Measurements from ENCODE around the gene TAT.
"Not testable (repeated sequence)": the region's sequence is repeated elsewhere in the genome, so short reads cannot be mapped to it uniquely, and the experiment has no call there.

Gene TAT

DNA sequence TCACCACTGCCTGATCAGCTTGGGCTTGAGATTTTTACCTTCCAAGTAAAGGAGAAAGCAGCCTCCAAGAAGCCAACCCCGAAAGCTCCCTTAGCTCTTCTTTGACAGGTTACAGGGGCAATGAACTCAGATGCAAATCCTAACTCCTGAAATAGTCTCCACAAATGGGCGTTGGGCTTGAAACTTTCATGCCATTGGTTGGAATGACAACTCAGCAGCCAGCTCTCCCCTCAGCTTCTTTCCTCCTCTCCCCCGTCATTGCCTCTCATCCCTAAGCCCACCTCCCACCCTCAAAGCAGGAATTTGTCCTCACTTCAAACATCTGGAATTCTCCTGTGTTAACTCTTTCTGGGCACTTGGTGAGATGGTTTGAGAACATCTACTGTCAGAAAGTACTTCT is at the start of gene TAT:
TAT (minus strand) TSS at position 122 of the 400 bp plus-strand sequence. CDS start 677 bp downstream, outside the sequence.
- Histone ChIP-seq H3K27me3 (ENCODE audit: control insufficient read depth, insufficient read depth, low read length) (peaks cover 6% of the 10 kb centered on the region; the same call in 1 of the 2 replicates), H3K4me1 (ENCODE audit: control insufficient read depth, insufficient read depth, low read length) (no peaks in the 10 kb centered on the region), H3K4me3 (ENCODE audit: low read depth, low read length) (no peak within 1 kb of the TSS), H3K36me3 (ENCODE audit: control insufficient read depth, insufficient read depth, low read length) (no peaks in the 10 kb centered on the region), H3K27ac (ENCODE audit: low read depth, low read length) (no peak within 1 kb of the TSS), H3K9me3 (ENCODE audit: control insufficient read depth, insufficient read depth, low read depth, low read length) (no peaks in the 10 kb centered on the region), H3K9ac (ENCODE audit: low read length) (no peak within 1 kb of the TSS)

DNA sequence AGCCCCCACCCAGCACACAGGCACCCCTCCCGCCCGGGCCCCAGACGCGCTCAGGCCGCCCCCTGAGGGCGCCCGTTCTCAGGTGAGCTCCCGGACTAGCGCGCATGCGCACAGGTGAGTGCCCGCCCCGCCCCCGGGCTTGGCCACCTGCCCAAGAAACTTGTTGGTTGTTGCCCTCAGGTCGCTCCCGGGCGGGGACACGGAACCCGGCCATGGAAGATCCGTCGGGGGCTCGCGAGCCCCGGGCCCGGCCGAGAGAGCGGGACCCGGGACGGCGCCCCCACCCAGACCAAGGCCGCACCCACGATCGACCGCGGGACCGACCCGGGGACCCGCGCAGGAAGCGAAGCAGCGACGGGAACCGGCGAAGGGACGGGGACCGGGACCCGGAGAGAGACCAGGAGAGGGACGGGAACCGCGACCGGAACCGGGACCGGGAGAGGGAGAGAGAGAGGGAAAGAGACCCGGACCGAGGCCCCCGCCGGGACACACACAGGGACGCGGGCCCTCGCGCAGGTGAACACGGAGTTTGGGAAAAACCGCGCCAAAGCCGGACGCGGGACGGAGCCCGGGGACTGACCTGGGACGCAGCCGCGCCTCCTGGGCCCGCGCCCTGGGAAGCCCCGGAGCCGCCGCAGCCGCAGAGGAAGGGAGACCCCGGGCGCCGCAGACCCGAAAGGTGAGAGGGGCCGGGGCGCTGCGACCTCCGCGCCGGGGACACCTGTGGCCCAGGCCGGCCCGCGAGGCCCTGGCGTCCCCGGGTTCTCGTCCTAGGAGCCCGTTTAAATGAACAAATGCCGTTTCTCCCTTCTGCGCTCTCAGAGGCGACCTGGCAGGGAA is 49.3 kb upstream of the TAT start, which contains the start of gene MARVELD3:
MARVELD3 (plus strand) TSS at position 167 of the 840 bp plus-strand sequence; CDS start at position 213, 46 bp downstream.
- H3K9me3 ChIP-seq (ENCODE audit: control insufficient read depth, insufficient read depth, low read depth, low read length): no peaks in the 10 kb centered on the region
- peak within 1 kb of the TSS; percentile 73 for H3K27ac ChIP-seq (ENCODE audit: low read depth, low read length)
- peaks cover 51% of the 10 kb centered on the region; the same call in 1 of the 2 replicates for H3K27me3 ChIP-seq (ENCODE audit: control insufficient read depth, insufficient read depth, low read length)
- H3K4me1 ChIP-seq (ENCODE audit: control insufficient read depth, insufficient read depth, low read length): peaks cover 15% of the 10 kb centered on the region
- peak within 1 kb of the TSS; percentile 94 for H3K4me3 ChIP-seq (ENCODE audit: low read depth, low read length)
- peaks cover 16% of the 10 kb centered on the region for H3K36me3 ChIP-seq (ENCODE audit: control insufficient read depth, insufficient read depth, low read length)
- peak within 1 kb of the TSS; percentile 77 for H3K9ac ChIP-seq (ENCODE audit: low read length)

DNA sequence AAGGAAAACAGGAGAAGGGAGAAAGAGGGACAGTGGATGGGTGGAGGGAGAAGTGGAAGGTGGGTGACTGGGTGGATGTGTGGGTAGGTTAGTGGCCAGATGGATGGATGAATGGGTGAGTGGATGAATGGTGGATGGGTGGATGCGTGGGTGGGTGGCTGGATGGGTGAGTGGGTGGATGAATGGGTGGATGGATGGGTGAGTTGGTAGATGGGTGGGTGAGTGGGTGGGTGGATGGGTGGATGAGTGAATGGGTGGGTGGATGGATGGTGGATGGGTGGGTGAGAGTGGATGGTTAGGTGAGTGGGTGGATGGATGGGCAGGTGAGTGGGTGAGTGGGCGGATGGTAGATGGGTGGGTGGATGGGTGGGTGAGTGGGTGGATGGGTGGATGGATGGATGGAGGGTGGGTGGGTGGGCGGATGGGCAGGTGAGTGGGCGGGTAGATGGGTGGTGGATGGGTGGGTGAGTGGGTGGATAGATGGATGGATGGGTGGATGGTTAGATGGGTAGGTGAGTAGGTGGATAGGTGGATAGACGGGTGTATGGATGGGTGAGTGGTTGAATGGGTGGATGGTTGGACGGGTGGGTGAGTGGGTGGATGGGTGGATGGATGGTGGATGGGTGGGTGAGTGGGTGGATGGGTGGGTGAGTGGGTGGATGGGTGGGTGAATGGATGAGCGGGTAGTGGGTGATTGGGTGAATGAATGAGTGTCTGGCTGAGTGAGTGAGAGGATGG is 48.4 kb upstream of the TAT start:
- peak overlapping the region; percentile 94 for H3K4me3 ChIP-seq (ENCODE audit: low read depth, low read length)
- no peak overlapping the region for H3K27ac ChIP-seq (ENCODE audit: low read depth, low read length)
- peaks cover 15% of the 10 kb centered on the region for H3K4me1 ChIP-seq (ENCODE audit: control insufficient read depth, insufficient read depth, low read length)
- no peak overlapping the region for H3K9ac ChIP-seq (ENCODE audit: low read length)
- no peaks in the 10 kb centered on the region for H3K9me3 ChIP-seq (ENCODE audit: control insufficient read depth, insufficient read depth, low read depth, low read length)
- H3K36me3 ChIP-seq (ENCODE audit: control insufficient read depth, insufficient read depth, low read length): peaks cover 12% of the 10 kb centered on the region
- peaks cover 51% of the 10 kb centered on the region; the same call in 1 of the 2 replicates for H3K27me3 ChIP-seq (ENCODE audit: control insufficient read depth, insufficient read depth, low read length)

DNA sequence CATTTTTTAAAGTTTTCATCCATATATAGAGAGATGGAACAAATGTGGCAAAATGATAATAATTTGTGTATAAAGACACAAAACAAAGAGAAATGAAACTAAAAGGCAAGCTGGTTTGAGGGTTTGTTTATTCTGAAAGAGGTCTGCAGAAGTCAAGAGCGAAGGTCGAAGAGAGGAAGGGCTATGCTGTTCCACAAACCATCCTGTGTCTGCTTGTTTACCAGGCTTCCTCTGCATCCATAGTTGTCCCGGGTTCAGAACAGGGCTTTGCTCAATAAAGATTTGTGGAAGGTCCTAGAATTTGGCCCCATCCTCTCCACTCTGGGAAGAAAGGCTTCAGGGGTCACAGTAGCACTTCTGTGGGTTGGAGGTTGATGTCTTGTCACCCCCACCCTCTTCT is 46.7 kb upstream of the TAT start:
- Histone ChIP-seq H3K36me3 (ENCODE audit: control insufficient read depth, insufficient read depth, low read length) (no peaks in the 10 kb centered on the region), H3K27me3 (ENCODE audit: control insufficient read depth, insufficient read depth, low read length) (peaks cover 47% of the 10 kb centered on the region; the same call in 1 of the 2 replicates), H3K4me1 (ENCODE audit: control insufficient read depth, insufficient read depth, low read length) (peaks cover 8% of the 10 kb centered on the region), H3K4me3 (ENCODE audit: low read depth, low read length) (no peak overlapping the region), H3K9me3 (ENCODE audit: control insufficient read depth, insufficient read depth, low read depth, low read length) (no peaks in the 10 kb centered on the region), H3K9ac (ENCODE audit: low read length) (no peak overlapping the region), H3K27ac (ENCODE audit: low read depth, low read length) (no peak overlapping the region)

DNA sequence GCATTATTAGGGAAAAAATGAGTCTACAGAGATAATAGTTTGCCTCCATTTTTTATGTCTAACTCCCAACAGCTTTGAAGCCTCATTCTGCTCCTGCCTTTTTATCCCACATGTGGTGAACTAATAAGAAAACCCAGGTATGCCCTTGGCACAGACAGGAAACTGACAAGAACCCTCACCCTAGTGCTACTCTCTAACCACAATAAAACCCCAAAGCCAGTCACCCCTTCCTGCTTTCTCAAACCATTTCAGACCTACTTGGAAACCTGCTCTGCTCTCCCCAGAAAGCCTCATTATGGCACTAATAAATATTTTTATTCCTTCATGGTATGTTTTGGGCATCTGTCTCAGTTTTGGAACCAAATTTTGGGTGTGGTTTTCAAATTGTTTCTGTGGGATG is 45.2 kb upstream of the TAT start:
- Histone ChIP-seq H3K4me1 (ENCODE audit: control insufficient read depth, insufficient read depth, low read length) (peaks cover 3% of the 10 kb centered on the region; the same call in 1 of the 2 replicates), H3K27ac (ENCODE audit: low read depth, low read length) (no peak overlapping the region), H3K27me3 (ENCODE audit: control insufficient read depth, insufficient read depth, low read length) (peaks cover 36% of the 10 kb centered on the region; the same call in 1 of the 2 replicates), H3K9me3 (ENCODE audit: control insufficient read depth, insufficient read depth, low read depth, low read length) (no peaks in the 10 kb centered on the region), H3K36me3 (ENCODE audit: control insufficient read depth, insufficient read depth, low read length) (no peaks in the 10 kb centered on the region), H3K4me3 (ENCODE audit: low read depth, low read length) (no peak overlapping the region), H3K9ac (ENCODE audit: low read length) (no peak overlapping the region)

DNA sequence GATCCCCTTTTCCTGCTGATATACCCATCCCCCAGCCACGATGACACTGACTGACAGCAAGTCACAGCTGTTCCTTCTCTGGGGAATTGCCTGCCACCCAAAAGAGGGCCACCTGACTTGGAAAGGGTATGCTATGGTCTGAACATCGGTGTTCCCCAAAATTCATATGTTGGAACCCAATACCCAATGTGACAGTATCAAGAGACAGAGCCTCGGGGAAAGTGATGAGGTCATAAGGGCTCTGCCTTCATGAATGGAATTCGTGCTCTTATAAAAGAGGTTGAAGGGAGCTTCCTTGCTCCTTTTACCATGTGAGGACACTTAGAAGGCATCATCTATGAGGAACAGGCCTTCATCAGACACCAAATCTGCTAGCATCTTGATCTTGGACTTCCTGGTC is 41.5 kb upstream of the TAT start:
- peaks cover under 1% of the 10 kb centered on the region; the same call in 1 of the 2 replicates for H3K27me3 ChIP-seq (ENCODE audit: control insufficient read depth, insufficient read depth, low read length)
- H3K27ac ChIP-seq (ENCODE audit: low read depth, low read length): no peak overlapping the region
- no peaks in the 10 kb centered on the region for H3K36me3 ChIP-seq (ENCODE audit: control insufficient read depth, insufficient read depth, low read length)
- H3K4me1 ChIP-seq (ENCODE audit: control insufficient read depth, insufficient read depth, low read length): no peaks in the 10 kb centered on the region
- H3K9ac ChIP-seq (ENCODE audit: low read length): no peak overlapping the region
- H3K9me3 ChIP-seq (ENCODE audit: control insufficient read depth, insufficient read depth, low read depth, low read length): no peaks in the 10 kb centered on the region
- H3K4me3 ChIP-seq (ENCODE audit: low read depth, low read length): no peak overlapping the region

DNA sequence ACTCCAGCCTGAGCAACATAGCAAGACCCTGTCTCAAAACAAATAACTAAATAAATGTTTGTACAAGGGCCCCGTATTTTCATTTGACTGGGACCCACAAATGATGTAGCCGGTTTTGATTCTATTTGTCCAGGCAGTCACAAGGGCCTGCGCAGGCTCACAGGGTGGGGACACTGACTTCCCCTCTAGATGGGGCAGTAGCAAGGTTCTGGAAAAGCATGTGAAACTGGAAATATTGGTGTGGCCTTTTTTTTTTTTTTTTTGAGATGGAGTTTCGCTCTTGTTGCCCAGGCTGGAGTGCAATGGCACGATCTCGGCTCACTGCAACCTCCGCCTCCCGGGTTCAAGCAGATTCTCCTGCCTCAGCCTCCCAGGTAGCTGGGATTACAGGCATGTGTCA is 38.1 kb upstream of the TAT start:
- H3K9me3 ChIP-seq (ENCODE audit: control insufficient read depth, insufficient read depth, low read depth, low read length); H3K4me3 ChIP-seq (ENCODE audit: low read depth, low read length); H3K36me3 ChIP-seq (ENCODE audit: control insufficient read depth, insufficient read depth, low read length); H3K27me3 ChIP-seq (ENCODE audit: control insufficient read depth, insufficient read depth, low read length); H3K4me1 ChIP-seq (ENCODE audit: control insufficient read depth, insufficient read depth, low read length); H3K27ac ChIP-seq (ENCODE audit: low read depth, low read length); H3K9ac ChIP-seq (ENCODE audit: low read length): not testable (repeated sequence)

DNA sequence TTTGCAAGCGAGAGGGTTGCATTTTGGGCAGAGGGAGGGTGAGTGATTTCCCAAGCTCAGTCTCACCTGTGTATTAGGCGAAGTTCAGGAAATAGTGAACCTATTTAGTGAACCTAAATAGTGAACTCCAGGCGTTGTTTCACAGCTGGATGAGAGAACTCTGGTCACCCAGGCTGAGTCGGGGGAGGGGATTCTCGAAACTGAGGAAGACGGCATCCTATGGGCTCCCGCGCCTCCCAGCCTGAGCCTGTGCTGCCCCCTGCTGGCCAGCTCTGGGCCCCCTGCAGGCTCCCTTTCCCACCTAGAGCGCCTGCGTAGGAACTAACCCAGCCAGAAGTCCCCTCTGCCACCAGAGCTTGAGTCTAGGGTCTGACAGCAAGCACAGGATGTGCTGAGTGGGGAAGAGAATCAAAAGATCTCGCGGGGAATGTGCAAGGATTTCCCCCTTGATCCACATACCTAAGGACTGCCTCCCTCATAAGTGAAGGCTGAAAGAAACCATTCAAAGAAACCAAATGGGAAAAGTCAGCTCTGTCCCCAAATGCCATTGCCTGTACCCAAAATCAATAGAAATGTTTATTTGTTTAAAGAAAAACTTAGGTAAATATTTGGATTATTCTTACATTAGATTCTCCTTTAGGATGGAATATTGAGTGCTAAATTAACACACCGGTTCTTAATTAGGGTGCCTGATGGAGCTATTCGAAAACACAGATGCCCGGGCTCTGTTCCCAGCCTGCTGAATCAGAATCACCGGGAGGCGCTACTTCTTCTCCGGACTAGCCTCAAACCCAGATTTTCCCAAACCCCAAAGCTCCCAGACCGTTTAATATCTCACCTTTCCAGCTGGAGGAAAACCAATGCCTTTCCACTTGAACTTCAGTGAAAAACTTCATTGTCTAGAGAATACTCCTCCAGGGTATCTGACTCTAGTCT is 34.3 kb upstream of the TAT start:
- Histone ChIP-seq H3K9ac (ENCODE audit: low read length) (no peak overlapping the region), H3K27me3 (ENCODE audit: control insufficient read depth, insufficient read depth, low read length) (no peaks in the 10 kb centered on the region), H3K9me3 (ENCODE audit: control insufficient read depth, insufficient read depth, low read depth, low read length) (no peaks in the 10 kb centered on the region), H3K4me1 (ENCODE audit: control insufficient read depth, insufficient read depth, low read length) (peaks cover 3% of the 10 kb centered on the region; the same call in 1 of the 2 replicates), H3K4me3 (ENCODE audit: low read depth, low read length) (peak overlapping the region; percentile 15; the same call in 1 of the 2 replicates), H3K27ac (ENCODE audit: low read depth, low read length) (no peak overlapping the region), H3K36me3 (ENCODE audit: control insufficient read depth, insufficient read depth, low read length) (no peaks in the 10 kb centered on the region)

DNA sequence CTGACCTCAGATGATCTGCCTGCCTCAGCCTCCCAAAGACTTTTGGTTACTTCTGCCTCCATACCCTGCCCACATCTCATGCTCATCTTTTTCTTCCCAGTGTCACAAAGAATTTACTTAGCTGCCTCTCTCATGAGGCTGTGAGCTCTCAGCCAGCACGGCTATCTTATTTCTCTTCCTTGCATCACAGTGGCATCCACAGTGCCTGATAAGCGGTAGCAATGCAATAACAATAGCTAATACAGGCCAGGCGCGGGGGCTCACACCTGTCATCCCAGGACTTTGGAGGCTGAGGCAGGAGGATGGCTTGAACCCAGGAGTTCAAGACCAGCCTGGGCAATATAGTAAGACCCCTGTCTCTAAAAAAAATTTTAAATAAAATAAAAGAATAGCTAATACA is 33.6 kb upstream of the TAT start:
- H3K36me3 ChIP-seq (ENCODE audit: control insufficient read depth, insufficient read depth, low read length): no peaks in the 10 kb centered on the region
- H3K9me3 ChIP-seq (ENCODE audit: control insufficient read depth, insufficient read depth, low read depth, low read length): no peaks in the 10 kb centered on the region
- H3K9ac ChIP-seq (ENCODE audit: low read length): no peak overlapping the region
- no peak overlapping the region for H3K4me3 ChIP-seq (ENCODE audit: low read depth, low read length)
- no peak overlapping the region for H3K27ac ChIP-seq (ENCODE audit: low read depth, low read length)
- no peaks in the 10 kb centered on the region for H3K27me3 ChIP-seq (ENCODE audit: control insufficient read depth, insufficient read depth, low read length)
- H3K4me1 ChIP-seq (ENCODE audit: control insufficient read depth, insufficient read depth, low read length): peaks cover 3% of the 10 kb centered on the region; the same call in 1 of the 2 replicates

DNA sequence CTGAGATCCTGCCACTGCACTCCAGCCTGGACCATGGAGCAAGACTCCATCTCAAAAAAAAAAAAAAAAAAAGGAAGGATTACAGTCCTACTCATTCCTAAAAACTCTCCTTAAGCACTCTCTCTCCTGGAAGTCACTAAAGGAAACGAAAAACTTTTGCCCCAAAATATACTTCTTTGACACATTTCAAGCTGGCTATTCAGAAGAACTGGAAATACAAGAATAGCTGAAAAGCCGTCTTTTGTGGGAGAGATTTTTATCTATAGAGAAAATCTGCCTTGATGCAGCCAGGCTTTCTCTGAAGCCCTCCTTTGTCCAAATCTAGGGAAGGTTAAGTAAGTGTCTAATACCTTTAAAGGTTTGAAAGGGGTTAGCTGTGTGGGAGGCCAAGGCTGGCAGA is 32.2 kb upstream of the TAT start:
- H3K4me3 ChIP-seq (ENCODE audit: low read depth, low read length): no peak overlapping the region
- no peak overlapping the region for H3K9ac ChIP-seq (ENCODE audit: low read length)
- no peaks in the 10 kb centered on the region for H3K27me3 ChIP-seq (ENCODE audit: control insufficient read depth, insufficient read depth, low read length)
- H3K36me3 ChIP-seq (ENCODE audit: control insufficient read depth, insufficient read depth, low read length): no peaks in the 10 kb centered on the region
- peaks cover 3% of the 10 kb centered on the region; the same call in 1 of the 2 replicates for H3K4me1 ChIP-seq (ENCODE audit: control insufficient read depth, insufficient read depth, low read length)
- no peak overlapping the region for H3K27ac ChIP-seq (ENCODE audit: low read depth, low read length)
- no peaks in the 10 kb centered on the region for H3K9me3 ChIP-seq (ENCODE audit: control insufficient read depth, insufficient read depth, low read depth, low read length)

Data from HUES6 (cell line).